GM19468 (cell line): ENCODE data around the gene CBX2.

Experiments used
- ATAC-seq: cut with Tn5 transposase; IDR thresholded peaks from one replicate; pipeline ENCODE4 v1.9.1; 2021; ENCODE audit warnings: mild to moderate bottlenecking, moderate library complexity, moderate number of reproducible peaks; ENCODE audit not compliant: unreplicated experiment; ENCODE audit errors: extremely low read depth

Gene CBX2

GRCh38 chr17:79785900-79786810 is 8.2 kb downstream of the CBX2 start:
- no peak for ATAC-seq

DNA sequence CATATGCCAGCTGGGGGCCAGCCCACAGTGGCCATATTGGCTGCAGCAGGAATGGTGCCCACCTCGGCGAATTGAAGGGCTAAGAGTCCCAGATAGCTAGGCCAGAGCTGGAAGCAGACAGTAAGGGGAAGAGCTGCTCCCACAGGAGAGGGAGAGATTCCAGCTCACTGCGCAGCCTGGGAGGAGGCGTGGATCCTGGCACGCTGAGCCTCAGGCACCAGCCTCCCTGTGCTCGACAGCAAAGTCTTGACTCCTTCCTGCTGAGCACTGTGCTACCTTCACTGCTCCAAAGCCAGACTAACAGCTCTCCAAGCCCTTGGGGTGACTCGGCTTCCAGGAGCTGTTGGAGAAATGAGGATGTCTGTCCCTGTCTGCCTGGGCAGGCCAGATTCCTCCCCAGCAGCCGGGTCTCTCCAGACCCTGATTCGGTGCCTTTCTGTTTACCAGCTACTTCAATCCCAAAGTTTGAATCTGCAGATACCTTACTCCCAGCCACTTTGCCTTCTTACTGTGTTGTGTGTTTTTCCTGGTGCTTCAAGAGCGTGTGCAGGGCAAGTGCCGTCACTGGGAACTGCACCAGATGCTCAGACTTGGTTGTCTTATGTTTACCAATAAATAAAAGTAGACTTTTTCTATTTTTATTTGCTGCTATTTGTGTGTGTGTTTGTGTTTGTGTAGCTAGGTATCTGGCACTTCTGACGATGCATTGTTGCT is 9.1 kb downstream of the CBX2 start:
- no peak for ATAC-seq

- ATAC-seq: no peak
Measured at GRCh38 chr17:79788455-79788854, 10.5 kb downstream of the CBX2 start.

- no peak for ATAC-seq
Measured at GRCh38 chr17:79788989-79789942, 11.3 kb downstream of the CBX2 start.

GRCh38 chr17:79789943-79790804 is 12.2 kb downstream of the CBX2 start:
- ATAC-seq: no peak

DNA sequence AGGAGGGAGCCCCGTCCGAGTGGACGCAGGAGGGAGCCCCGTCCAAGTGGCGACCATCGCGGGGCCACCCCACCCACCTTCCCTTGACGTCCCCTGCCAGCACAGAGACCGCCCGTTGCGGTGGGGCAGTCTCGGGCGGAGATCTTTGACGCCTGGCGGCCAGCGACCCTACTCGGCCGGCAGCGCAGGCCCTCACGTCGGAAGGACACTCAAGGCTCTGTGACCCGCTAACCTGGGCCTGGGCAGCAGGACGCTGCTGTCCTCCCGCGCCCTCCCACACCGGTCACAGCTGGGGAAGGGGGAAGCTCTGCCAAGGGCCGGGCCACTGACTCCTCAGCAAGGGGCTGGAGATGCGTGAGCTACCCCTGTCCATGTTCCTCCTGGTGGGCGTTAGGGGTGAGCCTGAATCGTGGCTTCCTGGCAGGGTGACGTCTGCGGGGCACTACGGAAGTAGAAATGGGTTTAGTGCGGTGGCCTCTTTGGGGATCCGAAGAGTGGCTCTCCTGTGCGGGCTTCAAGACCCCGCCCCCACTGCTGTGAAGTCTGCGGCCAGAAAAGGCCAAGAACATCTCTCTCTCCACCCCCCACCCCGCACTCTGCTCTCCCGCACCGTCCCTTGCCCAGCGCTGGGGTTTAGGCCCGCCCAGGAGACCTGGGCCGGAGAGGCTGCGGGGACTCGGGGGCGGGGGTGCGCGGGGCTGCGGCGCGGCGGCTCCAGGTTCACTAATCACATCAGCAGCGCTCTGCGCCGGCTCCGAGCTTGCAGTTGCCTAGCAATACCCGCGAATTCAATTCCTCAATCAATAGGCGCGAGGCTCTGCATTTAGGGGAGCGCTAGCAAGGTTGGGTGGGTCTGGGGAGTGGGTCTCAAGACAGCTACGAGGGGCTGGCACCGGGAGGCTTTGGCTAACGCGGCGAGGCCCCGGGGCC is 13.1 kb downstream of the CBX2 start:
- no peak for ATAC-seq

GRCh38 chr17:79791735-79792161 is 13.8 kb downstream of the CBX2 start:
- no peak for ATAC-seq

DNA sequence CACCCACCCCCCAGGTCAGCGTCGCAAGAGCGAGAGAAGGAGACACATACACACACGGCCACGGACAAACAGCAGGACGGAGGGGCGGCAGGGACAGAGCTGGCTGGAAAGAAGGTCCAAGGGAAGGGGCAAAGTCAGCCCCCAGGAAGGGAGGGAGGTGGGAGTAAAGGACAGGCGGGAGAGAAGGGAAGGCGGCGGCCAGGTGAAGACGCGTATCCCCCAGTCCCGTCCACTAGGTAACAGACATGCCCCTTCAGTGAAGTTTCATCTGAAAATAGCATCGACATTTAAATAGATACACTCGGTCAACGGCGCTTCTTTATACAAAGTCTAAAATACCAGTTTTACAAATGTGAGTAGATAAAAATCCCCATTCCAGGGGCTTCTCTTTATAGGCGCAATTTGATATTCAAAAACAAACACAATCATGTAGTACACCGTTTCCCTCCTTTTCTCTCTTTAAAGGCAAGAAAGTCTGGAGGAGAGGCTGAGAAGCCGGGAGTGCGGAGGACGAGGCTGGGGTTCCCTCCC is 14.5 kb downstream of the CBX2 start:
- no peak for ATAC-seq

DNA sequence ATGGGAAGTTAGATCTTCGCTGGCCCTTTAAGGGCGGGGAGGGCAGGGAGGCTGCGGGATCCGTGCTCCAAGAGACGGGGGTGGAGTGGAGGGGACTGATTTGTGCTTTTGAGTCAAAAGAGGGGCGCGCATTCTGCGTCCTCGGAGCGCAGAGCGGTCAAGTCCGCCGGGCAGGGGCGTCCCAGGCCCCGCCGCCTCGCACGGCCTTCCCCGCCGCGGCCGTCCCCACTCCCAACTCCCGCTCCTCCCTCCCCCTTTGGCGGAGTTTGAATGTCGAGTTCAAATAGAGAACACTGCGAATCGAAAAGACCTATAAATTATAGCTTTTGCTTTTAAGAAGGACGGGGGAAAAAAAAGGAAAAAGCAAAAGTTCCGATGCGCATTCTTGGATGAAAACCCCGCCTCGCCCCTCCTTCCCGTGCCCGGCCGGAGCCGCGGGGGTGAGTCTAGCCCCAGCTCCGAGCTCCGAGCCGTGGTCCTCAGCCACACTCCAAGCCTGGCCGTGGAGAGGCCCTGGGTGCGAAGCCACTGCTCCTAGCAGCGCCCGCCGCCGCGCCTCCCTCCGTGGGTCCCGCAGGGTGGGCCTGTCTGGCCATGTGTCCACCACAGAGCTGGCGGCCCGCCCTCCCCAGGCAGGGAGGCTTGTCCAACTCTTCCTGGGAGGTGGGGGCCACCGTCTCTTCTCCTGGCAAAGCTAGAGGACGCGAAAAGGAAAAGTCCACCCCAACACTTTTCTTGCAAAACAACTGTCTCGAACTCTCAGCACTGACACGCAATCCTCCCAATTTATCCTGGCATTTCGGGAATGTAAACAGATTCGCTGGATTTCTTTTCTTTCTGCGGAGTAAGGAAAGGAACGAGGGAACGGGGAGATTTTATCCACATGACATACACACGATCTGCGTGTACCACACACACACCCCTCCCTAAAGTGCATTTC is 15.3 kb downstream of the CBX2 start:
- ATAC-seq: no peak

GRCh38 chr17:79793924-79794304 is 16.0 kb downstream of the CBX2 start:
- no peak for ATAC-seq

DNA sequence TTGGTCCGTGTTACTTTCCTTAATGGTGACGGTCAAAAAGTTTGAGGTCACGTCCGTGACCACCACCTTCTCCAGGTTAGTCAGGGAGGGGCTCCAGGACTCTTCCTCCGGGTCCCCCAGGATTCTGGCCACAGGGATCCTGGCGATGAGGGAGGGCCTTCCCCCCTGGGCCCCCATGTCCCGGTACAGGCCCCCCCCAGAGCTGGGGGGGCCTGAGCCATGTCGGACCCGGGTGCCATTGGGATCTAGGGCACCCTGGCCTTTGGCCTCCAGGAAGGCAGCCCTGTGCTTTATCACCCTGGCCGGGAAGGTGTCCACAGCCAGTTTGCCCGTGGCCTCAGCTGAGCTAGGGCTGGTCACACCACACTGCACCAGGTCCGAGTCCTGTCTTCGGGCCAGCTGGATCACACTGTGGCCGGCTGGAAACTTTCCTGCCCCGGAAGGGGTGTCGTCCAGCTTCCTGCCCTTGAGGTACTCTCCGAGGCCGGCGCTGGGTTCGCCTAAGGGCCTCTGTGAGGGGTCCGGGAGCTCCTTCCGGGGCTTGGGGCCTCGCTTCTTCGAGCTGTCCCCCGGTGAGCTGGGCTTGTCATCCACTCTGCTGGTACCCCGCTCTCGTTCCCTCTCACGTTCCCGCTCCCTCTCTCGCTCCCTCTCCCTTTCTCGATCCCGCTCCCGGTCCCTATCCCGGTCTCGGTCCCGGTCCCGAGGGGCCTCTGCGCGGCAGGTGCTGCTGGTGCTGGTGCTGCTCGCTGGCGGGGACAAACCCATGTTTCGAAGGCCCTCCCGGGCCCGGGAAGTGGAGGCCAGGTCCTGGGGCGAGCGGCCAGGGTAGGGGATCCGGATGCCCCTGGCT is 16.9 kb downstream of the CBX2 start:
- no peak for ATAC-seq

DNA sequence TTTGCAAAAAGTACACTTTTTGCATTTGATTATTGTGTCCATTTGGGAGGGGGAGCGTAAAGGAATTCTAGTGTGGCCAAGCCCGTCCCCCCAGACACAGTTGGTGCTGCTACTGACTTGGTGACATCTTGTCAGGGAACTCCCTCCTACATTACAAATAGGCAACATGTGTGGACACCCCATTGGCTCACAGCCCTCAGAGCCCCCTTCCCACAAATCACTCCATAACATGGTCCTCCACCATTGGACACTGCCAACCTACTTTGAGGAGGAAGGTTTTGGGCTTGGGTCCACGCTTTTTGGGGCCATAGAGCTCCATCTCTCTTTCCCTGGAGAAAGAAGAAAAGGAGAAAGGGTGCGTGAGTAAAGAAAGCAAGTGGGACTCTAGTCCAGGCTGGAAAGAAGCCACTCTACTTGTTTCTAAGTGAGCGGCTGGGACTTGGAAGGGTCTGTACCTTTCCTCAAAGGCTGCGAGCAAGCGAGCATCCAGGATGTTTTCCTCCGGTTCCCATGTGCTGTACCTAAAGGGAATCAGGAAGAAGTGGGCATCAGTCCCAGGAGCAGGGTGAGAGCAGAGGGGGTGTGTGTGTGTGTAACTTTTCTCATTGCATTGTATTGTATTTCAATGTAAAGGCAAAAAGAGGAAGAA is 18.0 kb downstream of the CBX2 start:
- ATAC-seq: no peak

GRCh38 chr17:79796444-79796762 is 18.5 kb downstream of the CBX2 start:
- no peak for ATAC-seq

GRCh38 chr17:79796763-79797491 is 19.0 kb downstream of the CBX2 start, which contains the start of gene CBX8:
Gene CBX8, minus strand, starts transcription at chr17:79797077. Its CDS starts 79 bp downstream, at chr17:79796998.
- peak; percentile 83 for ATAC-seq
